IMR-90 (cell line): Measurements from ENCODE around the gene TNS3.

Source experiments
- MXI1 ChIP-seq: IDR thresholded peaks from 2 replicates; pipeline ENCODE4 v1.6.1; 2012; ENCODE audit warnings: low read depth, mild to moderate bottlenecking, low read length, moderate library complexity, borderline replicate concordance
- POLR2A ChIP-seq: IDR thresholded peaks from 2 replicates; pipeline ENCODE4 v1.6.1; 2012; ENCODE audit warnings: mild to moderate bottlenecking, low read depth, low read length
- TF ChIP-seq, protein P1 (sequence below): conservative IDR thresholded peaks from 2 replicates; pipeline ENCODE4 v1.5.1; 2012; ENCODE audit warnings: mild to moderate bottlenecking, low read depth, low read length, improper control_type of control experiment

GRCh38 chr7:47267346-47267745, 314.6 kb downstream of the TNS3 start:
- TF ChIP-seq MXI1: no peak
- no peak for TF ChIP-seq POLR2A
- TF ChIP-seq, protein P1, sequence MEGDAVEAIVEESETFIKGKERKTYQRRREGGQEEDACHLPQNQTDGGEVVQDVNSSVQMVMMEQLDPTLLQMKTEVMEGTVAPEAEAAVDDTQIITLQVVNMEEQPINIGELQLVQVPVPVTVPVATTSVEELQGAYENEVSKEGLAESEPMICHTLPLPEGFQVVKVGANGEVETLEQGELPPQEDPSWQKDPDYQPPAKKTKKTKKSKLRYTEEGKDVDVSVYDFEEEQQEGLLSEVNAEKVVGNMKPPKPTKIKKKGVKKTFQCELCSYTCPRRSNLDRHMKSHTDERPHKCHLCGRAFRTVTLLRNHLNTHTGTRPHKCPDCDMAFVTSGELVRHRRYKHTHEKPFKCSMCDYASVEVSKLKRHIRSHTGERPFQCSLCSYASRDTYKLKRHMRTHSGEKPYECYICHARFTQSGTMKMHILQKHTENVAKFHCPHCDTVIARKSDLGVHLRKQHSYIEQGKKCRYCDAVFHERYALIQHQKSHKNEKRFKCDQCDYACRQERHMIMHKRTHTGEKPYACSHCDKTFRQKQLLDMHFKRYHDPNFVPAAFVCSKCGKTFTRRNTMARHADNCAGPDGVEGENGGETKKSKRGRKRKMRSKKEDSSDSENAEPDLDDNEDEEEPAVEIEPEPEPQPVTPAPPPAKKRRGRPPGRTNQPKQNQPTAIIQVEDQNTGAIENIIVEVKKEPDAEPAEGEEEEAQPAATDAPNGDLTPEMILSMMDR: no peak
